GM19463 (cell line): ENCODE measurements around the gene CBS.
"Not testable (repeated sequence)": the region's sequence is repeated elsewhere in the genome, so short reads cannot be mapped to it uniquely, and the experiment has no call there.

Experiments
- ATAC-seq: cut with Tn5 transposase; IDR thresholded peaks from one replicate; pipeline ENCODE4 v1.9.1; 2021; ENCODE audit warnings: mild to moderate bottlenecking, moderate library complexity; ENCODE audit not compliant: unreplicated experiment

Gene CBS

DNA sequence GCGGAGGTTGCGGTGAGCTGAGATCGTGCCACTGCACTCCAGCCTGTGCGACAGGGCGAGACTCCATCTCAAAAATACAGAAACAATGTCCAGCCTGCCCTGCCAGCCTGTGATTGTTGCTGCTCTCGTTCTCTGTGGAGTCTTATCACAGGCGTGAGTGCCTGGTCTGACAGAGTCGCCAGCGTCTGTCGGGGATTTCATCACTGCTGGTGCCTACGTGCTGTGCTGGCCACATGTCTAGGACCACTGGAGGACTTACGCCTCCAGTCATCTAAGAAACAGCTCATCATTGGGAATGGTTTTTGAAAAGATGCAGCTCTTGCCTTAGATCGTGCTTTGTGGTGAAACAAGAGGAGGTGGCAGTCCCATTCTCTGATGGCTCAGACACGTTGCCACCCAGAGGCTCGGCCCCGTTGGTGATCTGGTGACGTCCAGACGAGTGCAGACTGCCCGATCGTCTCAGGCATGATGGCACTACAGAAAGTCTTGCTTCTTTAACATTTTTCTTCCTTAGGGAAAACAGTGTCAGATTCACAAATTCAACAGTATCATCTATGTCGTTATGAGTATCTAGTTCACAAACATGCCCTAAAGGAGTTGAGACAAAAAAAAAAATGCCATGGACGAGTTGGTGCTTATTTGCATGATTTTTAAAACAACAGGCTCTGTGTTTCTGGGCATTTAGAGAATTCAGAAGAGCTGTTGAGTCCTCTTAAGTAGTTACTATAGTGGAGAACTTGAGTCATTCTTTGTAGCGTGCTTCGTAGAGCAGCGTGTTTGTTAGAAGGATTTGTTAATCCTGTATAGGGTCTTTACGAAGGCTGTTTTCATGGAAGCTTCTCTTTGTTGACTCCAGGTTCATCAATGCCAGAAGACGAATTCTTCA lies 47.5 kb downstream of the CBS start:
- ATAC-seq = no peak

DNA sequence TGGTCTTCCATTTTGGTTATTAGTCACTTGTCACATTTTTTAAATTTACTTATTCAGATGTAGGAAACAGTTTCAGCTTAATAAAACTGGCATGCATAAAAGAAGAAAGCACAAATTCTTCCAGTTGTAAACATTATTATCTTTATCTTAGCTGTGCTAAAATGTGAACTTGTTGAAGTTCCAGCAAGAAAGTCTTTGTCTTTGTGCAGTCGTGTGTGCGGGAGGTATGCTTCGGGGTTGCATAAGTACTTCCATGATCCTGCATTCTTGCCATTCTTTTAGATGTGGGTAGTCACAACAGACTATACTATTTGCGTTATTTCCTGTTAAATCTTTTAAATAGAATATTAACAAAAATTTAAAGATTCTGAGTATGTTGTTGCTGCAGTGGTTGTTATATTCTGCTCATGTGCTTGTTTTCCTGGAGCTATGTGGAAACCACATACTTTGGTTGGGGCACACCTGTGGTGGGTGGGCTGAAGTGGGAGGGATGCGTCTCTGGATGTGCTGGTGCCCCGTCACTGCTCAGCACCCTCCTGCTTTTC lies 49.9 kb downstream of the CBS start:
- ATAC-seq = no peak

DNA sequence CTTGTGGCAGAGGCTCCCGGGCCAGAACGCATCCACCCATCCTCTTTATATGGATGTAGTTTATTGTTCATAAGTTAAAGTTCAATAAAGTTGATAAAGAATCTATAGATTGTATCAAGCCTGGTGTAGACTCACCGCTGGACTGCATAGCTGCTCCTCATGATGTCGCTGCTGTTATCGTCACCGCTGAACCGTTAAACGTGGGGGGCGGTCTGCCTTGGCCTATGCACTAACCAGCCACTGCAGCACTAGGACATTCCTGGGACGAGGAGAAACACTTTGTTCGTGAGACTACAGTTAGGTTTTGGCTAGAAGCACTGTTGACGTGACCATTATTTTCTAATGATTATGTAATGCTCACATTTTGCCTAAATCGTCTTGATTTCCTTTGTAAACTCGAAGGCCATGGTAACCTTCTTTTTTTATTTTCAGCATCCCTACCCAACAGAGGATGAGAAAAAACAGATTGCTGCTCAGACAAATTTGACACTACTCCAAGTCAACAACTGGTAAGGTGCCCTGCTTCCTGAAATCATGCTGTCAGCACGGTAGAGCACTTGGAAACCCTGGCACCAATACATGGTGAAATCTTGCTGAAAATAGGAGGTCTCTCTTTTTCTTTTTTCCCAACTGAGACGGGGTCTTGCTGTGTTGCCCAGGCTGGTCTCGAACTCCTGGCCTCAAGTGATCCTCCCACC lies 51.0 kb downstream of the CBS start:
- ATAC-seq = no peak

- ATAC-seq = no peak
Measured at GRCh38 chr21:43023175-43023574, 52.5 kb downstream of the CBS start.

- no peak for ATAC-seq
Measured at GRCh38 chr21:43021756-43022600, 53.7 kb downstream of the CBS start.

DNA sequence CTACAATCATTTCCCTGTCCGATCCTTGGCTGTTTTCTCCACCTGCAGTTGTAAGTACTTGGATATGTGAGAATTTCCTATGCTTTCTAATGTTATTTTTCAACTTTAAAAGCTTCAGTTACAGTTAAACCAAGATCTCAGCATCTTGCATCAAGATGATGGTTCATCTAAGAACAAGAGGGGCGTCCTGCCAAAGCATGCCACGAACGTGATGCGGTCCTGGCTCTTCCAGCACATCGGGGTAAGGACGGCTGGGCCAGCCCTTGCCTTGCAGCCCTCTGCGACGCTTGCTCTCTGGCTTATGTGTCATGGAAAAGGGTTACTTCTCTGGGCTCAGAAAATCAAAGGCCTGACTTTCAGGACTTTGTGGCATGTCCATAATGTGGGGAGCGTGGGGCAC lies 54.4 kb downstream of the CBS start:
- ATAC-seq = no peak

DNA sequence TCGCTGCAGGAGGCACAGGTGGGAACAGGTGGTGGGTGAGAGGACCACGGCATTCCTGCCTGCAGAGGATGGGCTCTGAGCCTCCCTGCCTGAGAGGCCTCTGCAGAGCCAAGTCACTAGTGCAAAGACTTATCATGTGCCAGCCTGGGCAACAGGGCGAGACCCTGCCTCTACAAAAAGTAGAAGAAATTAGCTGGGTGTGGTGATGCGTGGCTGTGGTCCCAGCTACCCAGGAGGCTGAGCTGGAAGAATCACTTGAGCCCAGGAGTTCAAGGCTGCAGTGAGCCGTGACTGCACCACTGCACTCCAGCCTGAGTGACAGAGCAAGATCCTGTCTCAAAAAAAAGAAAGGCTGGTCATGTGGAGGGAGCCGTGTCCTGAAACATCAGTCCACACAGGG lies 54.9 kb downstream of the CBS start:
- no peak for ATAC-seq

DNA sequence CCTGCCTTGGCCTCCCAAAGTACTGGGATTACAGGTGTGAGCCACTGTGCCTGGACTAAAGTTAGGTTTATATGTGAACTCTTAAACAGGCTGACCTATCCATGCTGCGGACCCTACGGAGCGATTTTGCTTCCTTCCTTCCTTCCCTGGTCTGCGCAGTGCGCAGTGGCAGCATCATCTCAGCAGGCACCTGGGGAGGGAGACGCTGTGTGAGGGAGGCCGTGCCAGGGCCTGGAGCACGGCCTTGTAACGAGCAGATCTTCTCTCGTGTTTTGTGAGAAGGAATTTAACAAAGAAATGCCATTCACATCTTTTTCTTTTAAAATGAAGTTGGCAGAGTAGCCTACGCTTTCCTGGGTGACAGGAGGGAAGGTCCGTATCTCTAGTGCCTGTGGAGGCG lies 55.5 kb downstream of the CBS start:
- ATAC-seq = no peak

- no peak for ATAC-seq
Measured at GRCh38 chr21:43018519-43018918, 57.1 kb downstream of the CBS start.

GRCh38 chr21:43016728-43017127 lies 58.9 kb downstream of the CBS start:
- no peak for ATAC-seq

GRCh38 chr21:43015906-43016540 lies 59.6 kb downstream of the CBS start:
- ATAC-seq = no peak

DNA sequence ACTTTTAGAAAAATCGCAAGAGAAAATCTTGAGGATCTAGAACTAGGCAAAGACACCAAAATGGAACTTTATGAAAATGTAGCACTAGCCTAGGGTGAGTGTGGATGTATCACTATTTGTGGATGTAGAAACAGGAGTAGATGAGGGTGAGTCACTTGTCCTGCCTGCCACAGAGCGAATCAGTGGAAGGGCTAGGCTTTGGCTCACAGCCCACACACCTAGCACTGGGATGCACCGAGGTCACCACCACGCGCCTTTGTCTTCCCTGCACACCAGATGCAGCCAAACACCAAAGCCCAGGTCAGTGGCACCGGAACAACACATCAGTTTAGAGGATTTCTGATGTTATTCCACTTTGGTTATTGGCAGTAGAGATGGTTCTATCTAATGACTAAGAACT lies 63.0 kb downstream of the CBS start:
- ATAC-seq = no peak

DNA sequence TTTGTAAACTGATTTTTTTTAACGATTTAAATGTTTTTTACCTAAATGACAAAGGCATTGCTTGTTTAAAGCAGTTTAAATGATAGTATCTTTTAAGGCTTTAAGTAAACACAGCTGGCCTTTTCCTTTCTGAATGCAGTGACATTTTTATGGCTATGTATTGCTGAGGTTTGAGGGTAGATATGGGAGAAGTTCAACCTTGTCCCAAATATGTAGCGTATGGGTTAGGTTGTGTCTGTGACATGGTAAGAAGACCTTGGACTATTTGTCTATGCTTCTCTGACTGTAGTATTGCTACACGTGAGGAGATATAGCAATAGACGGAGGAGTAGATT lies 68.8 kb downstream of the CBS start:
- no peak for ATAC-seq

DNA sequence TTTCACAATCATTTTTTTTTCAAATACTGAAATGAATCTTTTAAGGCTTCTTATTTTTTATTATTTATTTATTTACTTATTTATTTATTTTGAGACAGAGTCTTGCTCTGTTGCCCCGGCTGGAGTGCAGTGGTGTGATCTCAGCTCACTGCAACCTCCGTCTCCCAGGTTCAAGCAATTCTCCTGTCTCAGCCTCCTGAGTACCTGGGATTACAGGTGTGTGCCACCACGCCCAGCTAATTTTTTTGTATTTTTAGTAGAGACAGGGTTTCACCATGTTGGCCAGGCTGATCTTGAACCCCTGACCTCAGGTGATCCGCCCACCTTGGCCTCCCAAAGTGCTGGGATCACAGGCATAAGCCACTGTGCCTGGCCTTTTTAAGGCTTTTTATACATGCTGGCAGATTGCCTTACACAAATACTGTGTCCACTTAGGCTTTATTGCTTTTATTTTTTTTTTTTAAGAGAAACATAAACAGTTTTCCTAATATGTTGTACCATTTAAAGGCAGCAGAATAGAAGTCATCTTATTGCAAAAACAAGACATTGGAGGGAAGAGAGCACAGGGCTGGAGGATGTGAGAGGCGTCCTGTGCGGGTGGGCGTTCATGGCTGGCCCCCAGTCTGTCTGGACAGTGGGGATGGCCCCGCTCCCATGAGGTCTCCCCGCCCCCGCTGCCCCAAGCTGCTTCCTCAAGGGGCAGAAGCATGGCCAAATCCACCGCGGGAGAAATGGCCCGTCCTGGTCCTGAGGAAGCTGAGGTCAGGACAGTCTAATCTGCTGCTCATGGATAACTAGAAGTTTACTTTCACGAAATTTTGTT lies 69.4 kb downstream of the CBS start:
- not testable (repeated sequence) for ATAC-seq

- ATAC-seq = no peak
Measured at GRCh38 chr21:43005635-43006034, 70.0 kb downstream of the CBS start.

- no peak for ATAC-seq
Measured at GRCh38 chr21:43004926-43005325, 70.7 kb downstream of the CBS start.
